IPS DF 6.9 (cell line): ENCODE results near the gene ABTB1.
"Not testable (repeated sequence)": the region's sequence is repeated elsewhere in the genome, so short reads cannot be mapped to it uniquely, and the experiment has no call there.

Source experiments
- DNase-seq: peaks from one replicate; pipeline ENCODE4 v3.0.0-alpha.2; 2013; ENCODE audit warnings: low read depth, low spot score
- H3K27ac ChIP-seq: one replicate; pipeline ENCODE4 v1.5.1; 2013; ENCODE audit warnings: low read length, control low read depth
- H3K27me3 ChIP-seq: 2 replicates; pipeline ENCODE4 v1.6.1; 2013; ENCODE audit warnings: mild to moderate bottlenecking, low read length; ENCODE audit not compliant: control insufficient read depth, insufficient read depth
- H3K36me3 ChIP-seq: 2 replicates; pipeline ENCODE4 v1.6.1; 2013; ENCODE audit warnings: low read length; ENCODE audit not compliant: control insufficient read depth, insufficient read depth
- H3K4me1 ChIP-seq: 2 replicates; pipeline ENCODE4 v1.6.1; 2013; ENCODE audit warnings: low read length; ENCODE audit not compliant: control insufficient read depth, insufficient read depth
- H3K4me3 ChIP-seq: 2 replicates; pipeline ENCODE4 v1.5.1; 2013; ENCODE audit warnings: mild to moderate bottlenecking, low read length
- H3K9me3 ChIP-seq: 2 replicates; pipeline ENCODE4 v1.6.1; 2013; ENCODE audit warnings: low read length, inconsistent platforms; ENCODE audit not compliant: control insufficient read depth, insufficient read depth
- WGBS: extraction: QIAGEN DNeasy Blood & Tissue Kit; methylation state at CpG from one replicate; pipeline ENCODE4 v1.1.7; 2013; ENCODE audit warnings: mixed read lengths, missing lambda C conversion rate; ENCODE audit not compliant: insufficient read length, insufficient coverage; 5-methylcytosine and 5-hydroxymethylcytosine counted together

The ABTB1 gene

DNA sequence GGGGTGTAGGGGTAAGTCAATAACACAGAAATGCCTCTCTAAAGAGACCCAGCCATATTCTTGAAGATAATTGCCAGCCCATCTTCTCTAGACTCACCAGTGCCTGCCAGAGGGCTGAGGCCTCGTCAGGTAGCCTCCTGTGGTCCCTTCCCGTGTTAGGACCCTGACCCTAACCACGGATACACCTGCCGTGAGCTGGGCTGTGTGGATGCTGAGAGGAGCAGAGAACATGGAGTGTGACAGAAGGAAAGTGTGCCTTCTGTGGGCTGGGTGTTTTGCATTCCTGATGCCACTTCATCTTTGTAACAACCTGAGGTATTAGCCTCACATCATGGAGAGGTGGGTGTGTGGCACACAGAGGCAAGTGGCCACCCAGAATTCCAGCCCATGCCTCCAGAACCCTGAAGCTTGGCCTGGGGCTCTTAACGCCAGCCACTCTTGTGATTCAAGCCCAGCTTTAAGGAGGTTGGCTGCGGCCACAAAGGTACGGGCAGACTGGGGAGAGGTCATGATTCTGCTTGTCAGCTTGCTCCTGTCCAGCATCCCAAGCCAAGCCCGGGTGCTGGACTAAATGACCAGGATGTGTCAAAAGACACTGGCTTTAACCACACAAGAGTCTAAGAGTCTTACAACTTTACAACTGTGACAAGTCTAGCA lies 21.1 kb upstream of the ABTB1 start:
- H3K9me3 ChIP-seq, result no peaks in the 10 kb centered on the region
- WGBS, result no CpG with 5 or more reads among the region's 8 CpGs
- no peak overlapping the region for H3K27ac ChIP-seq
- no peaks in the 10 kb centered on the region; the same call in 1 of the 2 replicates for H3K4me1 ChIP-seq
- H3K27me3 ChIP-seq, result no peaks in the 10 kb centered on the region
- no peak overlapping the region for H3K4me3 ChIP-seq
- H3K36me3 ChIP-seq, result 0 out of 2 replicates have a peak, but pooled peaks cover 2% of the 10 kb centered on the region
- no peak for DNase-seq

DNA sequence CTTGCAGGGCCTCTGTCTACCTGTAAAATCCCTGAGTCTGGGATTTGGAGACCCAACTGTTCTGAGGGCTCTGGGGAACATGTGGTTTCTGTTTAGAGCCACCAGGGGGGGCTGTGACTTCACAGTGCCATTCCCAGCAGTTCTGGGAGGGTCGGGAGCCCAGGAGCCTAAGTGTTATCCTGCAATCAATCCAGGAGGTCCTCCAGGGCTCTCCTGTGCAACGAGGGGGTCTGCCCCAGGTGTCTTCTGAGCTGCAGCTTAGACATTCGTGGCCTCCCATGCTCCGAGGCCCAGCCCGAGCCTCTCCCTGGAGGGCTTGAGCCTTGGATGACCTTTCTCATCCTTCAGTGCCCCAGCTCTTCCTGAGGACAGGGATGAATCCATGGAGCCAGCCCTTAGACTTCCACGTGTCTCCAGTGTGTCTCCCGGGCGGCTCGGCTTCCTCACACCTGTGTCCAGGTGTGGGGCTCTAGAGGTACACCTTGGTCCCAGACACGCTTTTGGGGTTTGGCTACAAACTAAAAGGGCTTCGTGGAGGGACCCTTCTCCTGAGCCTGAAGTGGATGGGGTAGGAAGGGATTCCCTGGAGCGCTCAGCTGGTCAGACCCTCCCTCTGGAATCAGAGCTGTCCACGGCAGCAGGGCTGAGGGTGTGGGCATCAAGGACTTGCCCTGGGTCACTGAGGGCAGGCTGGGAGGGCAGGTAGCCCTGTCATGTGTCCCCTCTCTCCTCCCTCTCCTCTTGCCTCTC lies 20.3 kb upstream of the ABTB1 start:
- Histone ChIP-seq H3K36me3 (0 out of 2 replicates have a peak, but pooled peaks cover 2% of the 10 kb centered on the region), H3K9me3 (no peaks in the 10 kb centered on the region), H3K4me3 (no peak overlapping the region), H3K4me1 (no peaks in the 10 kb centered on the region; the same call in 1 of the 2 replicates), H3K27me3 (no peaks in the 10 kb centered on the region), H3K27ac (no peak overlapping the region)
- no CpG with 5 or more reads among the region's 13 CpGs for WGBS
- DNase-seq, result peak; percentile 48

DNA sequence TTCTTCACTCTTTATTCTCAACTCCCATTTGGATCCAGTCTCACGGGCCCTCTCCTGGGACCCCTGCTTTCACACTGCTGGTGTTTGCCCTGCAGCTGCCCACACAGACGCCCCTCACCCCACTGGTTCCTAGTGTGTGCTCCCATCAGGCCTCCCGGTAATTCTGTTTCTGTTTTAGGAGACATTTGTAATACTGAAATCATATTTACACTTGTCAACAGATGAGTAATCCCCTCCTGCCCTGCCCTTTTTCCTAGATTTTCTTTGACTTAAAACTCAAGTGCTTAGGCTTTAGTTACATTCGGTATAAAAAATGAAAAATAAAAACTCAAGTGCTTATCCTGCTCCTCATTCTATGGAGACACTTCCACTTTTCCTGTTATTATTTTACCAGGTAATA lies 18.4 kb upstream of the ABTB1 start:
- no CpG with 5 or more reads among the region's 4 CpGs for WGBS
- no peak overlapping the region for H3K27ac ChIP-seq

DNA sequence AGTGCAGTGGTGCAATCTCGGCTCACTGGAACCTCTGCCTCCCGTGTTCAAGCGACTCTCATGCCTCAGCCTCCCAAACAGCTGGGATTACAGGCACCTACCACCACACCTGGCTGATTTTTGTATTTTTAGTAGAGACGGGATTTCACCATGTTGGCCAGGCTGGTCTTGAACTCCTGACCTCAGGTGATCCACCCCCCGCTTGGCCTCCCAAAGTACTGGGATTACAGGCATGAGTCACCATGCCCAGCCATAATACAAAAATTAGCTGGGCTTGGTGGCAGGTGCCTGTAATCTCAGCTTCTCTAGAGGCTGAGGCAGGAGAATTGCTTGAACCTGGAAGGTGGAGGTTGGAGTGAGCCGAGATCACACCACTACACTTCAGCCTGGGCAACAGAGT lies 17.8 kb upstream of the ABTB1 start:
- H3K4me1 ChIP-seq, H3K27me3 ChIP-seq, H3K4me3 ChIP-seq, DNase-seq, H3K36me3 ChIP-seq, H3K9me3 ChIP-seq, H3K27ac ChIP-seq: not testable (repeated sequence)
- WGBS, result no CpG with 5 or more reads among the region's 6 CpGs

More for the DNA sequence above, 18.4 kb upstream of the ABTB1 start:
- no peaks in the 10 kb centered on the region for H3K27me3 ChIP-seq
- no peak overlapping the region for H3K4me3 ChIP-seq
- DNase-seq, result no peak
- H3K36me3 ChIP-seq, result 0 out of 2 replicates have a peak, but pooled peaks cover 2% of the 10 kb centered on the region
- no peaks in the 10 kb centered on the region; the same call in 1 of the 2 replicates for H3K4me1 ChIP-seq
- no peaks in the 10 kb centered on the region for H3K9me3 ChIP-seq

GRCh38 chr3:127655641-127656040 lies 17.1 kb upstream of the ABTB1 start:
- H3K9me3 ChIP-seq, result no peaks in the 10 kb centered on the region
- no peak overlapping the region for H3K4me3 ChIP-seq
- no peaks in the 10 kb centered on the region for H3K27me3 ChIP-seq
- no CpG with 5 or more reads among the region's 3 CpGs for WGBS
- no peaks in the 10 kb centered on the region; the same call in 1 of the 2 replicates for H3K4me1 ChIP-seq
- H3K27ac ChIP-seq, result no peak overlapping the region
- 0 out of 2 replicates have a peak, but pooled peaks cover 2% of the 10 kb centered on the region for H3K36me3 ChIP-seq
- no peak for DNase-seq

GRCh38 chr3:127656906-127657305 lies 15.8 kb upstream of the ABTB1 start:
- Histone ChIP-seq H3K27ac (no peak overlapping the region), H3K4me1 (no peaks in the 10 kb centered on the region), H3K27me3 (no peaks in the 10 kb centered on the region), H3K36me3 (0 out of 2 replicates have a peak, but pooled peaks cover 3% of the 10 kb centered on the region), H3K4me3 (no peak overlapping the region), H3K9me3 (no peaks in the 10 kb centered on the region)
- no peak for DNase-seq
- no CpG with 5 or more reads among the region's 8 CpGs for WGBS

DNA sequence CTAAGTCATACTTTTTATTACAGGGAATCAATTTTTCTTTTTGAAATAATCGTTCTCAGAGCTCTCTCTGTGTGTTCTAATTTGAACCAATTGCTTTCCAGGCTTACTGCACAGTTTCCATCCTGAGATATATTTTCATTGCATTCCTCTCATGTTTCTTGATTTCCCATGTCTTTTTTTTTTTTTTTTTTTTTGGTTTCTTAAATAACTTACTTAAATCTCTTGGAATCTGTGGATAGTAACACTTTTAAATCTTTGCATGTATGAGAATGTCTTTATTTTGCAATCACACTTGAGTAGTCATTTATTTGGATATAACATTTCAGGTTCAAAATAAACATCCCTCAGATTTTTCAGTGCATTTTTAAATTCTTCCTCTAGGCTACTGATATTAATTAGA lies 14.5 kb upstream of the ABTB1 start:
- H3K36me3 ChIP-seq, result peaks cover 3% of the 10 kb centered on the region; the same call in 1 of the 2 replicates
- no peak for DNase-seq
- no peaks in the 10 kb centered on the region for H3K27me3 ChIP-seq
- no peaks in the 10 kb centered on the region for H3K9me3 ChIP-seq
- WGBS, result no CpG with 5 or more reads among the region's 1 CpG
- no peak overlapping the region for H3K4me3 ChIP-seq
- no peak overlapping the region for H3K27ac ChIP-seq
- H3K4me1 ChIP-seq, result no peaks in the 10 kb centered on the region

- no CpG with 5 or more reads among the region's 10 CpGs for WGBS
- Histone ChIP-seq H3K9me3 (no peaks in the 10 kb centered on the region), H3K27ac (no peak overlapping the region), H3K4me3 (no peak overlapping the region), H3K27me3 (no peaks in the 10 kb centered on the region), H3K4me1 (no peaks in the 10 kb centered on the region), H3K36me3 (peaks cover 3% of the 10 kb centered on the region; the same call in 1 of the 2 replicates)
- no peak for DNase-seq
Observed at GRCh38 chr3:127660621-127661251, 12.0 kb upstream of the ABTB1 start.

DNA sequence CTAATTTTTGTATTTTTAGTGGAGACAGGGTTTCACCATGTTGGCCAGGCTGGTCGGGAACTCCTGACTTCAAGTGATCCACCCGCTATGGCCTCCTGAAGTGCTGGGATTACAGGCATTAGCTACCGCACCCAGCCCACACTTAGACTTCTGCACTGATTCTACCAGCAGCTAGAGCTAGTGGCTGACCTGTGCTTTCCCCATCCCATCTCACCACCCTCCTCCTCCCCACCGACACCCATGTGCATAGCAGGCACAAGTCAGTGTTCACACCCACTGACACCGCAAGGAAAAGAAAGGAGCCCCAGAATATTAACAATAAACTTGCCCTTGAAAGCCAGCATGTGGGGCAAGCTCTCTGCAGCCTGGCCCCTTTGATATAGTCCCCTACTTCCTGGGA lies 11.2 kb upstream of the ABTB1 start:
- WGBS, result no CpG with 5 or more reads among the region's 5 CpGs
- DNase-seq, result no peak
- peaks cover 3% of the 10 kb centered on the region; the same call in 1 of the 2 replicates for H3K36me3 ChIP-seq
- no peak overlapping the region for H3K4me3 ChIP-seq
- H3K4me1 ChIP-seq, result no peaks in the 10 kb centered on the region
- H3K27ac ChIP-seq, result no peak overlapping the region
- H3K9me3 ChIP-seq, result no peaks in the 10 kb centered on the region
- no peaks in the 10 kb centered on the region for H3K27me3 ChIP-seq

DNA sequence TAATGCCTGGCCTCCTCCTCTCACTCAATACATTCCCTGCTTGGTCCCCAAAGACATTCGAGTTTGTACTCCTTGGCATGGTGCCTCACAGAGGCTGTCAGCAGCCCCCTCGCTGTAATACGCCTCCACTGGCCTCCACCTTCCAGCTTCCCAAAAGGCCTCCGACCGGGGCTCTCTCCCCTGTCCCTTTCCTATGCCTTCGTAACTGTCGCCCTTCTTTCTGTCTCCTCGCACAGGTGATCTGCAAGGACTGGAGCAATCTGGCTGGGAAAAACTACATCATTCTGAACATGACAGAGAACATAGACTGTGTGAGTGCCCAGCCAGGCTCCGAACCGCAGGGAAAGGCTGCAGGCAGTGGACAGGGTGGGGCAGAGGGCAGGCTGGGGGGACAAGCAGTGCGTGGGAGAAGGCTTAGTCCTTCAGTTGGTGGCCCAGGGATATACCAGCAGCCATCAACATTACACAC lies 10.7 kb upstream of the ABTB1 start:
- H3K9me3 ChIP-seq, result no peaks in the 10 kb centered on the region
- WGBS, result no CpG with 5 or more reads among the region's 11 CpGs
- H3K27ac ChIP-seq, result no peak overlapping the region
- no peaks in the 10 kb centered on the region for H3K27me3 ChIP-seq
- DNase-seq, result no peak
- H3K4me3 ChIP-seq, result no peak overlapping the region
- H3K4me1 ChIP-seq, result no peaks in the 10 kb centered on the region
- peaks cover 3% of the 10 kb centered on the region; the same call in 1 of the 2 replicates for H3K36me3 ChIP-seq
